Activated B cell treated with CpG ODN at 0.5 μM for 24 hours (primary cell): Measurements from ENCODE around the gene MYH1. TPM values are rescaled to one million over a fixed set of nuclear protein-coding genes. Genes with fewer than 3 reads are reported as not detected.

ENCODE experiments used
- ATAC-seq: fragments of 200-7000 bp; cut with Tn5 transposase; one replicate; pipeline ENCODE4 v1.10.0; 2021; ENCODE audit warnings: low read depth, mild to moderate bottlenecking, moderate library complexity
- CTCF ChIA-PET: fragments of 350-600 bp; sonication (Branson Sonifier 250); formaldehyde crosslinking; loops from one replicate; lab custom pipeline; 2021; ENCODE audit warnings: antibody characterized with exemption; lab: Charles Lee
- POLR2A ChIA-PET: fragments of 350-600 bp; sonication (Branson Sonifier 250); formaldehyde crosslinking; loops from one replicate; lab custom pipeline; 2021; ENCODE audit warnings: antibody characterized with exemption; lab: Charles Lee
- DNase-seq: peaks from one replicate; pipeline ENCODE4 v3.0.0; 2022
- H3K27ac Mint-ChIP-seq: one replicate; pipeline ENCODE4 v1.8.0; 2020; ENCODE audit warnings: mixed read lengths
- H3K27me3 Mint-ChIP-seq: one replicate; pipeline ENCODE4 v1.8.0; 2021; ENCODE audit warnings: mixed read lengths
- H3K36me3 Mint-ChIP-seq: one replicate; pipeline ENCODE4 v1.8.0; 2021; ENCODE audit warnings: low read depth, mixed read lengths
- H3K4me1 Mint-ChIP-seq: one replicate; pipeline ENCODE4 v1.8.0; 2021; ENCODE audit warnings: mixed read lengths
- H3K4me3 Mint-ChIP-seq: one replicate; pipeline ENCODE4 v1.8.0; 2020; ENCODE audit warnings: mild to moderate bottlenecking, mixed read lengths
- H3K9me3 Mint-ChIP-seq: one replicate; pipeline ENCODE4 v1.8.0; 2020; ENCODE audit warnings: mixed read lengths
- intact Hi-C: fragments of 100-400 bp; cut with micrococcal nuclease; formaldehyde crosslinking; loops from one replicate; pipeline ENCODE4 v1.15.1; 2024
- total RNA-seq: library from RNA; stranded (reverse); gene quantifications from 2 replicates; pipeline ENCODE4 v1.2.3, GENCODE V29; 2022
- TF ChIP-seq, protein P1 (sequence below): fragments of 200-600 bp; IDR thresholded peaks from one replicate; pipeline ENCODE4 v1.8.0; 2022; ENCODE audit warnings: antibody characterized with exemption, mild to moderate bottlenecking

Gene MYH1
- total RNA-seq, 1 donor from 2014 or later = not detected

DNA sequence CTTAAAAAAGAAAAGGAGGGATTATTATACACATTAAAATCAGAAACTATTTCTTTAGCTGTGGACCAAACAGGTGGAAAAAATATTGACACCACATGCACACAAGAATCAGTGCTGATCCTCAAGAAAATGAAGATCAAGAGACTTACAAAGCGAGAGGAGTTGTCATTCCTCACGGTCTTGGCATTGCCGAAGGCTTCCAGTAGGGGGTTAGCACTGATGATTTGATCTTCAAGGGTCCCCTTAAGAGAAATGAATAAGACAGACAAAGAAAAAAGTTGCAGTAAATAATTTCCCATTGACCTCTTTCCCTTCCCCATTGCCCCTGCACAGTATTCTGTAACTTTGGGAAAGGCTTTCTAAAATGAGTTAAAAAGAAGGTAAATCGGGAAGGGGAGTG, 54.9 kb downstream of the MYH1 start:
- ChIA-PET POLR2A (no interaction called here), CTCF (no interaction called here)
- intact Hi-C loops = no loop called here
- TF ChIP-seq, protein P1, sequence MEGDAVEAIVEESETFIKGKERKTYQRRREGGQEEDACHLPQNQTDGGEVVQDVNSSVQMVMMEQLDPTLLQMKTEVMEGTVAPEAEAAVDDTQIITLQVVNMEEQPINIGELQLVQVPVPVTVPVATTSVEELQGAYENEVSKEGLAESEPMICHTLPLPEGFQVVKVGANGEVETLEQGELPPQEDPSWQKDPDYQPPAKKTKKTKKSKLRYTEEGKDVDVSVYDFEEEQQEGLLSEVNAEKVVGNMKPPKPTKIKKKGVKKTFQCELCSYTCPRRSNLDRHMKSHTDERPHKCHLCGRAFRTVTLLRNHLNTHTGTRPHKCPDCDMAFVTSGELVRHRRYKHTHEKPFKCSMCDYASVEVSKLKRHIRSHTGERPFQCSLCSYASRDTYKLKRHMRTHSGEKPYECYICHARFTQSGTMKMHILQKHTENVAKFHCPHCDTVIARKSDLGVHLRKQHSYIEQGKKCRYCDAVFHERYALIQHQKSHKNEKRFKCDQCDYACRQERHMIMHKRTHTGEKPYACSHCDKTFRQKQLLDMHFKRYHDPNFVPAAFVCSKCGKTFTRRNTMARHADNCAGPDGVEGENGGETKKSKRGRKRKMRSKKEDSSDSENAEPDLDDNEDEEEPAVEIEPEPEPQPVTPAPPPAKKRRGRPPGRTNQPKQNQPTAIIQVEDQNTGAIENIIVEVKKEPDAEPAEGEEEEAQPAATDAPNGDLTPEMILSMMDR = no peak
- no peaks in the 10 kb centered on the region for H3K4me1 Mint-ChIP-seq
- no peak overlapping the region for H3K27ac Mint-ChIP-seq
- H3K9me3 Mint-ChIP-seq = peaks cover 7% of the 10 kb centered on the region
- peaks cover 11% of the 10 kb centered on the region for H3K27me3 Mint-ChIP-seq
- DNase-seq (no peak), ATAC-seq (no peak)
- no peak overlapping the region for H3K4me3 Mint-ChIP-seq
- H3K36me3 Mint-ChIP-seq = no peaks in the 10 kb centered on the region

DNA sequence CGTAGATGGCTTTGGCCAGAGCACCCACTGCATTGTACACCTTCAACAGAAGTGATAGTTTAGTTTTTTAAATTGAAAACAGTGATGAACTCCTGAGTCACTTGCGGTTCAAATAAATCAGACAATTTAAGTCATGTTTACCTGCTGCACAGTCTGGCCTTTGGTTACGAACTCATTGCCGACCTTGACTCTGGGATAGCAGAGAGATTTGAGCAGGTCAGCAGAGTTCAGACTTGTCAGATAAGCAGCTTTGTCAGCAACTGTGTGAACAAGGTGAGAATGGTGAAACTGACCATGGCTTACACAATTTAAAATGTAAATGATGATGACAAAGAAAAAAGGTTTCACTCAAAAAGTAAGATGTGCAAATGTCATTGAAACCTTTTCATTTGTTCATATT, 58.3 kb downstream of the MYH1 start:
- CTCF ChIA-PET = no interaction called here
- Mint-ChIP-seq H3K27ac (no peak overlapping the region), H3K4me3 (no peak overlapping the region), H3K27me3 (peaks cover 8% of the 10 kb centered on the region), H3K4me1 (no peaks in the 10 kb centered on the region), H3K9me3 (peaks cover 7% of the 10 kb centered on the region), H3K36me3 (no peaks in the 10 kb centered on the region)
- POLR2A ChIA-PET = no interaction called here
- DNase-seq (no peak), ATAC-seq (no peak)
- intact Hi-C loops = no loop called here
- TF ChIP-seq, protein P1 = no peak

DNA sequence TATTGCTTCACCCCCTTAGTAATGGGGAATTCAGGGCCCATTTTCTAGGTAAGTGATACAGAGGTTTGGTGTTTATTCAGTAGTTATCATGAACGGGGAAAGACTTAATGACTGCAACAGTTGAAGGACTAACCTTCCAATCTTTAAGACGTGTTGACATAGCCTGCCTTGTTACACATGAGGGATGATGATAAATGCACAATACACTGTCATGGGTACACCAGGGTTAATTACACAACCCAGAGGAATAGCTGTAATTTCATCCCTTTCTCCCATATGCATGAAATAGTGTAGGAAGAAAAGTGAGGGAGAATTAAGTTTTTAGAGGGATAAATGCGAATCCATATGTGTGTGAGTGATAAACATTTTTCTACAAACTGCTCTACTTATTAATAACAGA, 59.6 kb downstream of the MYH1 start:
- TF ChIP-seq, protein P1 = no peak
- DNase-seq (no peak), ATAC-seq (no peak)
- intact Hi-C loops = no loop called here
- H3K9me3 Mint-ChIP-seq = no peaks in the 10 kb centered on the region
- no peak overlapping the region for H3K27ac Mint-ChIP-seq
- no peak overlapping the region for H3K4me3 Mint-ChIP-seq
- H3K27me3 Mint-ChIP-seq = peaks cover 8% of the 10 kb centered on the region
- CTCF ChIA-PET = no interaction called here
- no peaks in the 10 kb centered on the region for H3K36me3 Mint-ChIP-seq
- no peaks in the 10 kb centered on the region for H3K4me1 Mint-ChIP-seq
- POLR2A ChIA-PET = no interaction called here

DNA sequence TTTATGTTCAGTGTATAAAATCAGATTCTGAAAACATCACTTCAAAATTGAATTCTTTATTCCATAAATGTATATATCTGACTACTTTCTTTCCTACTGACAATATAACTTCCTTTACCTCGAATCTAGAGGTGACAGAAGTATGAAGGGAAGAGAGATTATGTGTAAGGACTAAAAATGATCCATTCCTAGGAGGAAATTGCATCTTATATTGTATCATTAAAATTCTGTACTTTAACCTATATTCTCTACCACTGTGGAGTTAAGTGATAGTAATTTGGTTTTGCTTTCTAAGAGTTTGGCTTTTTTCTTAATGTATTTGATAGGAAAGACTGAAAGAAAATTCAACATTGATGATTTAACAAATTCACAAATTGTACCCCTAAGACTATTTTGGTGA, 60.4 kb downstream of the MYH1 start:
- no peak for DNase-seq
- Mint-ChIP-seq H3K27ac (no peak overlapping the region), H3K27me3 (peaks cover 8% of the 10 kb centered on the region), H3K4me3 (no peak overlapping the region), H3K4me1 (no peaks in the 10 kb centered on the region), H3K9me3 (no peaks in the 10 kb centered on the region), H3K36me3 (no peaks in the 10 kb centered on the region)
- ChIA-PET POLR2A (no interaction called here), CTCF (no interaction called here)
- intact Hi-C loops = no loop called here
- no peak for ATAC-seq
- TF ChIP-seq, protein P1 = no peak

DNA sequence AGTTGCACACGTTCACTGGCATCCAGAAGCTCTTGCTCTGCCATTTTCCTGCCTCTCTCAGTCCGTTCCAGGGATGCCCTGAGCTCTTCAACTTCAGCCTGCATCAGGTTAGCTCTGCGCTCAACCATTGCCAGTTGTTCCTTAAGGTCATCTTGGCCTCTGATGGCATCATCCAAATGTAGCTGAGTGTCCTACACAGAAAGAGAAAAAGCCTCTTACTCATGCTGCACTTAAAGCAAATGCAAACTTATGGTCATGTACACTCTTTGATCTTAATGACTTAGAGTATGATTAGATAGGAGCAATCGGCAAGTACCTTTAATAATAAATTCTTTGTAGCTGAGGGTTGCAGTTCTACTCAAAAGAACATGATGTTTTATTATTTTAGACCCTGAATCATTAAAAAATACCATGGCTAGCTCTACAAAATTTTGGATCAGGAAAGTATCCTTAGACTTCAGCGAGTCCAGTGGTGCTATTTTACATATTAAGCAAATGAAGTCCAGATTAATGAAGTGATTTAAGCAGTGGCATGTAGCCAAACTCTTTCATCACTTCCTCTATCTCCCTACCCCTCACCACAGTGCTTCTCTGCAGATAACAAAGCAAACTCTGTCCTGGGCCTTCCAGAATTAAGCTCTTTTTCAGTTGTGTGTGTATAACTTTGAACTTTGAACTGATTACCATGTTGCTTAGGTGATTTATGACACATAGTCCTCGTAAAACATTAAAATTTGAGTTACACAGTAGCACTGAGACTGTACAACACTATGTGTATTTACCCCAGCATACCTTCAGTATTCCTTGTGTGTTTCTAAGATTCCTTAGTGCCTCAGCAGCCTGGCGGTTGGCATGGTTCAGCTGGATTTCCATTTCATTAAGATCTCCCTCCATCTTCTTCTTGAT, 71.1 kb downstream of the MYH1 start:
- H3K4me3 Mint-ChIP-seq = no peak overlapping the region
- H3K27ac Mint-ChIP-seq = no peak overlapping the region
- H3K36me3 Mint-ChIP-seq = no peaks in the 10 kb centered on the region
- intact Hi-C loops = no loop called here
- ATAC-seq = no peak
- H3K27me3 Mint-ChIP-seq = peaks cover 13% of the 10 kb centered on the region
- no peaks in the 10 kb centered on the region for H3K4me1 Mint-ChIP-seq
- ChIA-PET CTCF (no interaction called here), POLR2A (no interaction called here)
- TF ChIP-seq, protein P1 = no peak
- no peak for DNase-seq
- H3K9me3 Mint-ChIP-seq = no peaks in the 10 kb centered on the region

Other genes starting within 250 kb of the MYH1 start
- not detected in 2 replicates for gene MYH13, start 145.5 kb downstream of the MYH1 start, total RNA-seq
- not detected in 2 replicates for gene MYH8, start 96.6 kb downstream of the MYH1 start, total RNA-seq
- not detected in 2 replicates for gene MYH4, start 49.0 kb downstream of the MYH1 start, total RNA-seq
- gene MYH2, start 31.1 kb upstream of the MYH1 start, total RNA-seq = not detected in 2 replicates
- gene MYH3, start 138.8 kb upstream of the MYH1 start, total RNA-seq = 5.8 and 5.9 TPM in 2 replicates
- gene SCO1, start 179.0 kb upstream of the MYH1 start, total RNA-seq = 27.9 and 33.3 TPM in 2 replicates
- 14.1 and 14.8 TPM in 2 replicates for gene ADPRM, start 179.1 kb upstream of the MYH1 start, total RNA-seq
- gene TMEM220, start 211.5 kb upstream of the MYH1 start, total RNA-seq = 1.6 and 2.4 TPM in 2 replicates